ENCODE measurements around the gene ASPSCR1. TPM values are rescaled to one million over a fixed set of nuclear protein-coding genes. Genes with fewer than 3 reads are reported as not detected.

ASPSCR1 gene
- total and polyA plus RNA-seq, 2 of the 13 experiments (the other 11 are each of a cell fraction or from before 2014, with no cell fraction given) = 274 to 314 TPM

GRCh38 chr17:82065638-82066303 lies 88.3 kb downstream of the ASPSCR1 start, which contains the start of gene DUS1L (continued):
- TF ChIP-seq, protein P1, sequence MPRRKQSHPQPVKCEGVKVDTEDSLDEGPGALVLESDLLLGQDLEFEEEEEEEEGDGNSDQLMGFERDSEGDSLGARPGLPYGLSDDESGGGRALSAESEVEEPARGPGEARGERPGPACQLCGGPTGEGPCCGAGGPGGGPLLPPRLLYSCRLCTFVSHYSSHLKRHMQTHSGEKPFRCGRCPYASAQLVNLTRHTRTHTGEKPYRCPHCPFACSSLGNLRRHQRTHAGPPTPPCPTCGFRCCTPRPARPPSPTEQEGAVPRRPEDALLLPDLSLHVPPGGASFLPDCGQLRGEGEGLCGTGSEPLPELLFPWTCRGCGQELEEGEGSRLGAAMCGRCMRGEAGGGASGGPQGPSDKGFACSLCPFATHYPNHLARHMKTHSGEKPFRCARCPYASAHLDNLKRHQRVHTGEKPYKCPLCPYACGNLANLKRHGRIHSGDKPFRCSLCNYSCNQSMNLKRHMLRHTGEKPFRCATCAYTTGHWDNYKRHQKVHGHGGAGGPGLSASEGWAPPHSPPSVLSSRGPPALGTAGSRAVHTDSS (CRISPR knock-in tag; conservative IDR thresholded peaks at IDR 0.05) = no peak
- TF ChIP-seq ZNF792 (CRISPR knock-in tag; IDR thresholded peaks at IDR 0.05) (peak; percentile 89), U2AF2 (IDR thresholded peaks at IDR 0.05; ENCODE audit: low read depth, low read length) (0 out of 2 replicates have a peak, but pooled peaks have one; percentile 32), ZNF891 (CRISPR knock-in tag; IDR thresholded peaks at IDR 0.05) (no peak; the same call in 1 of the 2 replicates), ZNF629 (CRISPR knock-in tag; conservative IDR thresholded peaks at IDR 0.05) (peak; percentile 33; the same call in 1 of the 2 replicates), ZXDC (CRISPR knock-in tag; IDR thresholded peaks at IDR 0.05) (peak; percentile 86; the same call in 1 of the 2 replicates), PATZ1 (CRISPR knock-in tag; IDR thresholded peaks at IDR 0.05) (peak; percentile 76), SIX1 (CRISPR knock-in tag; IDR thresholded peaks at IDR 0.05; ENCODE audit: borderline replicate concordance) (0 out of 2 replicates have a peak, but pooled peaks have one; percentile 30), IKZF4 (CRISPR knock-in tag; IDR thresholded peaks at IDR 0.05; ENCODE audit: borderline replicate concordance, low read depth, not compliant biosample characterization) (peak; percentile 93), SAP130 (CRISPR knock-in tag; IDR thresholded peaks at IDR 0.05; ENCODE audit: low read depth) (peak; percentile 88), MIXL1 (CRISPR knock-in tag; IDR thresholded peaks at IDR 0.05) (peak; percentile 86), ZNF678 (CRISPR knock-in tag; IDR thresholded peaks at IDR 0.05) (peak; percentile 86; the same call in 1 of the 2 replicates), ZNF234 (CRISPR knock-in tag; conservative IDR thresholded peaks at IDR 0.05) (0 out of 2 replicates have a peak, but pooled peaks have one; percentile 47), ZNF446 (CRISPR knock-in tag; IDR thresholded peaks at IDR 0.05) (peak; percentile 89), ZSCAN30 (CRISPR knock-in tag; IDR thresholded peaks at IDR 0.05) (0 out of 2 replicates have a peak, but pooled peaks have one; percentile 52), MED8 (CRISPR knock-in tag; IDR thresholded peaks at IDR 0.05; ENCODE audit: insufficient replicate concordance) (peak; percentile 91), THAP8 (CRISPR knock-in tag; IDR thresholded peaks at IDR 0.05; ENCODE audit: borderline replicate concordance) (no peak; the same call in 1 of the 2 replicates), MLLT10 (CRISPR knock-in tag; IDR thresholded peaks at IDR 0.05) (no peak)
- TF ChIP-seq, protein P2, sequence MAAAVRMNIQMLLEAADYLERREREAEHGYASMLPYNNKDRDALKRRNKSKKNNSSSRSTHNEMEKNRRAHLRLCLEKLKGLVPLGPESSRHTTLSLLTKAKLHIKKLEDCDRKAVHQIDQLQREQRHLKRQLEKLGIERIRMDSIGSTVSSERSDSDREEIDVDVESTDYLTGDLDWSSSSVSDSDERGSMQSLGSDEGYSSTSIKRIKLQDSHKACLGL (CRISPR knock-in tag; IDR thresholded peaks at IDR 0.05) = peak; percentile 85
- TF ChIP-seq, protein P3, sequence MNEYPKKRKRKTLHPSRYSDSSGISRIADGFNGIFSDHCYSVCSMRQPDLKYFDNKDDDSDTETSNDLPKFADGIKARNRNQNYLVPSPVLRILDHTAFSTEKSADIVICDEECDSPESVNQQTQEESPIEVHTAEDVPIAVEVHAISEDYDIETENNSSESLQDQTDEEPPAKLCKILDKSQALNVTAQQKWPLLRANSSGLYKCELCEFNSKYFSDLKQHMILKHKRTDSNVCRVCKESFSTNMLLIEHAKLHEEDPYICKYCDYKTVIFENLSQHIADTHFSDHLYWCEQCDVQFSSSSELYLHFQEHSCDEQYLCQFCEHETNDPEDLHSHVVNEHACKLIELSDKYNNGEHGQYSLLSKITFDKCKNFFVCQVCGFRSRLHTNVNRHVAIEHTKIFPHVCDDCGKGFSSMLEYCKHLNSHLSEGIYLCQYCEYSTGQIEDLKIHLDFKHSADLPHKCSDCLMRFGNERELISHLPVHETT (CRISPR knock-in tag; conservative IDR thresholded peaks at IDR 0.05) = peak; percentile 99
